Heart left ventricle (tissue), 16 donors: ENCODE measurements around the gene FMO5. TPM values are rescaled to one million over a fixed set of nuclear protein-coding genes. Genes with fewer than 3 reads are reported as not detected.

Experiments
- ATAC-seq, 4 donors: fragments of 200-7000 bp; cut with Tn5 transposase; one replicate each; pipeline ENCODE4 v1.9.1; 2020 to 2022; ENCODE audit warnings: moderate library complexity in 4 of 4, mild to moderate bottlenecking in 3 of 4, moderate number of reproducible peaks in 1 of 4
- DNase-seq, 5 donors: peaks; one replicate each; pipeline ENCODE4 v3.0.0-alpha.2; 2020
- H3K27ac ChIP-seq, 12 donors: fragments of 200-600 bp; sonication (generic) in 4 of 12; one replicate each; pipeline versions ENCODE4 v1.5.0 to v1.8.0; 2016 to 2022; ENCODE audit warnings: mild to moderate bottlenecking in 2 of 12
- H3K27me3 ChIP-seq, 9 donors: fragments of 200-600 bp; sonication (generic) in 2 of 9; one replicate each; pipeline versions ENCODE4 v1.5.1 to v1.8.0; 2016 to 2022; ENCODE audit warnings: mild to moderate bottlenecking in 3 of 9
- H3K36me3 ChIP-seq, 9 donors: fragments of 200-600 bp; sonication (generic) in 2 of 9; one replicate each; pipeline versions ENCODE4 v1.5.0 to v1.8.0; 2018 to 2022; ENCODE audit warnings: mild to moderate bottlenecking in 2 of 9
- H3K4me1 ChIP-seq, 12 donors: fragments of 200-600 bp; sonication (generic) in 4 of 12; one replicate each; pipeline versions ENCODE4 v1.5.0 to v1.8.0; 2016 to 2022; ENCODE audit warnings: mild to moderate bottlenecking in 3 of 12
- H3K4me3 ChIP-seq, 12 donors: fragments of 200-600 bp; sonication (generic) in 4 of 12; one replicate each; pipeline versions ENCODE4 v1.5.0 to v1.8.0; 2017 to 2022; ENCODE audit warnings: mild to moderate bottlenecking in 9 of 12, moderate library complexity in 4 of 12
- H3K9me3 ChIP-seq, 12 donors: fragments of 200-600 bp; sonication (generic) in 4 of 12; one replicate each; pipeline versions ENCODE4 v1.5.0 to v1.8.0; 2016 to 2022; ENCODE audit warnings: mild to moderate bottlenecking in 1 of 12
- CTCF ChIP-seq, 12 donors: fragments of 200-600 bp; sonication (generic) in 4 of 12; IDR thresholded peaks; one replicate each; pipeline versions ENCODE4 v1.5.0 to v1.8.0; 2018 to 2022; ENCODE audit warnings: antibody characterized with exemption in 12 of 12, mild to moderate bottlenecking in 5 of 12
- POLR2A ChIP-seq, 2 donors: fragments of 450-650 bp; IDR thresholded peaks; one replicate each; pipeline ENCODE4 v1.6.1; 2017; ENCODE audit warnings: antibody characterized with exemption in 2 of 2, mild to moderate bottlenecking in 2 of 2, moderate library complexity in 2 of 2
- WGBS, 4 donors: extraction: QIAGEN DNeasy Blood & Tissue Kit in 2 of 4; methylation state at CpG; one replicate each; pipeline versions ENCODE4 v1.1.5 to v1.1.7; 2013 to 2018; 5-methylcytosine and 5-hydroxymethylcytosine counted together
- intact Hi-C, 10 donors: fragments of 100-400 bp; cut with DNase I; formaldehyde crosslinking; loops; one replicate each; pipeline versions ENCODE4 v1.11.1 to v1.14.2; 2022
- polyA plus RNA-seq, 2 donors: library from polyadenylated mRNA; stranded (reverse); fragments of 200-250 nt; gene quantifications; one replicate each; pipeline ENCODE4 v1.2.3, GENCODE V29; 2013
- total RNA-seq, 9 donors: library from RNA; depleted of rRNA in 2 of 9; stranded (reverse); fragments of >200 nt in 2 of 9; fragmentation: NEBNext Ultra II Directional in 3 of 9; extraction: Animal tissue kit (Norgen Biotek cat#: 25700) in 3 of 9; gene quantifications; one replicate each; pipeline versions ENCODE4 v1.1.0 to v1.2.4, GENCODE V29; 2016 to 2023
- donor health status: ischemic (EF 13 %, LVEDD 7.1; RV severe dilation, severe dysfunction).
- donor health status: healthy with polysubstance abuse.
- donor health status: DM: no; HTN: yes; CAD: no.
- donor health status: DM: no; HTN: no; CAD: no.
- donor health status: ischemic (EF 25% LVEDD 6.9; RV normal size, moderate dysfunction).
- donor health status: ischemic (EF 25% LVEDD 5.7; RV mildly dilated, moderate dysfunction).
- donor health status: healthy.
- donor health status: DM: yes; HTN: yes; CAD: no.
- donor health status: ischemic (EF 35%, LVEDD 5.7; RV mildly dilated, moderate dysfunction).
- donor health status: nonischemic (EF 11% LVEDD 7.7; RV severe dilation, severe dysfunction).
- donor health status: DM: yes; HTN: yes; CAD: no.
- donor health status: PGD.
- donor health status: ischemic (EF 29% LVEDD 5.4; RV normal size, mild dysfunction).
- donor health status: nonischemic (EF 23%, LVEDD 6.1; RV moderate dilation, normal function).

Gene FMO5
- total and polyA plus RNA-seq, 11 donors: 0.71 to 17.0 (median 1.2) TPM

- Histone ChIP-seq H3K4me1 (no peaks in the 10 kb centered on the region), H3K27me3 (no peaks in the 10 kb centered on the region), H3K36me3 (peaks cover 0 to 88% (median 72%) of the 10 kb centered on the region in 9 donors), H3K27ac (no peak overlapping the region), H3K4me3 (no peak overlapping the region), H3K9me3 (no peaks in the 10 kb centered on the region)
- TF ChIP-seq POLR2A (IDR thresholded peaks at IDR 0.05): no peak
- TF ChIP-seq CTCF (IDR thresholded peaks at IDR 0.05): no peak
- intact Hi-C loops: no loop called here
- ATAC-seq: no peak
- WGBS, 4 donors: 96 to 98% (median 97%) methylated on average over 4 of the region's 4 CpGs
- DNase-seq: no peak
Measured at GRCh38 chr1:147260956-147261355, 35.8 kb upstream of the FMO5 start.

- ATAC-seq: no peak
- no peak for DNase-seq
- Histone ChIP-seq H3K4me1 (peaks cover 0 to 4% (median 0%) of the 10 kb centered on the region in 12 donors), H3K9me3 (no peaks in the 10 kb centered on the region), H3K27me3 (no peaks in the 10 kb centered on the region), H3K36me3 (peaks cover 0 to 35% (median 10%) of the 10 kb centered on the region in 9 donors), H3K4me3 (no peak overlapping the region), H3K27ac (no peak overlapping the region)
- TF ChIP-seq CTCF (IDR thresholded peaks at IDR 0.05) (no peak), POLR2A (IDR thresholded peaks at IDR 0.05) (no peak)
- intact Hi-C loops: no loop called here
- 92 to 97% (median 96%) methylated on average over 9 of the region's 9 CpGs for WGBS, 4 donors
Measured at GRCh38 chr1:147252540-147252939, 27.4 kb upstream of the FMO5 start.

- no peaks in the 10 kb centered on the region for H3K27me3 ChIP-seq
- intact Hi-C loops: no loop called here
- DNase-seq: no peak
- no peak for TF ChIP-seq POLR2A (IDR thresholded peaks at IDR 0.05)
- no peak for TF ChIP-seq CTCF (IDR thresholded peaks at IDR 0.05)
- no peaks in the 10 kb centered on the region for H3K9me3 ChIP-seq
- ATAC-seq: no peak
- H3K4me3 ChIP-seq: no peak overlapping the region
- WGBS, 4 donors: 82 to 96% (median 93%) methylated on average over 4 of the region's 4 CpGs
- H3K27ac ChIP-seq: no peak overlapping the region
- H3K4me1 ChIP-seq: peaks cover 3 to 40% (median 10%) of the 10 kb centered on the region in 12 donors
- peaks cover 0 to 8% (median 0%) of the 10 kb centered on the region in 9 donors for H3K36me3 ChIP-seq
Measured at GRCh38 chr1:147247656-147248238, 22.6 kb upstream of the FMO5 start.

GRCh38 chr1:147246910-147247655 lies 21.9 kb upstream of the FMO5 start:
- Histone ChIP-seq H3K27ac (peak overlapping the region in 1 of 12 donors; percentile 40), H3K4me1 (peaks cover 3 to 41% (median 12%) of the 10 kb centered on the region in 12 donors), H3K36me3 (peaks cover 0 to 4% (median 0%) of the 10 kb centered on the region in 9 donors), H3K4me3 (no peak overlapping the region), H3K27me3 (no peaks in the 10 kb centered on the region), H3K9me3 (no peaks in the 10 kb centered on the region)
- TF ChIP-seq POLR2A (IDR thresholded peaks at IDR 0.05) (no peak), CTCF (IDR thresholded peaks at IDR 0.05) (no peak)
- ATAC-seq (no peak), DNase-seq (no peak)
- intact Hi-C loops: no loop called here
- WGBS, 4 donors: 61 to 84% (median 76%) methylated on average over 2 of the region's 2 CpGs
